Calu3 (cell line): Measurements from ENCODE around the gene ABCD2. TPM values are rescaled to one million over a fixed set of nuclear protein-coding genes. Genes with fewer than 3 reads are reported as not detected.
"Not testable (repeated sequence)": the region's sequence is repeated elsewhere in the genome, so short reads cannot be mapped to it uniquely, and the experiment has no call there.

Source experiments
- BruUV-seq: library from RNA; stranded (reverse); fragments of 400-500 nt; replicated peaks from 2 replicates; lab custom pipeline; 2021; lab: Mats Ljungman, UMichigan
- CTCF ChIA-PET: fragments of 300-600 bp; sonication (Branson Sonifier 250); formaldehyde crosslinking; loops from one replicate; lab custom pipeline; 2022; ENCODE audit warnings: antibody characterized with exemption; lab: Charles Lee
- DNase-seq: peaks from one replicate; pipeline ENCODE4 v3.0.0; 2022
- H3K27ac Mint-ChIP-seq: one replicate; pipeline ENCODE4 v1.8.0; 2022; ENCODE audit warnings: mixed read lengths; ENCODE audit not compliant: unreplicated experiment
- H3K27me3 Mint-ChIP-seq: one replicate; pipeline ENCODE4 v1.8.0; 2022; ENCODE audit warnings: mixed read lengths; ENCODE audit not compliant: unreplicated experiment
- H3K36me3 Mint-ChIP-seq: one replicate; pipeline ENCODE4 v1.8.0; 2022; ENCODE audit warnings: mild to moderate bottlenecking, moderate library complexity, mixed read lengths; ENCODE audit not compliant: insufficient read depth, unreplicated experiment
- H3K4me1 Mint-ChIP-seq: one replicate; pipeline ENCODE4 v1.8.0; 2022; ENCODE audit warnings: mild to moderate bottlenecking, low read depth, mixed read lengths; ENCODE audit not compliant: unreplicated experiment
- H3K4me3 Mint-ChIP-seq: one replicate; pipeline ENCODE4 v1.8.0; 2022; ENCODE audit warnings: mild to moderate bottlenecking, low read depth, moderate library complexity, mixed read lengths; ENCODE audit not compliant: unreplicated experiment
- H3K9me3 Mint-ChIP-seq: one replicate; pipeline ENCODE4 v1.8.0; 2022; ENCODE audit warnings: low read depth, mixed read lengths; ENCODE audit not compliant: unreplicated experiment
- CTCF ChIP-seq: fragments of 200-600 bp; IDR thresholded peaks from one replicate; pipeline ENCODE4 v1.8.0; 2022; ENCODE audit warnings: antibody characterized with exemption; ENCODE audit not compliant: unreplicated experiment
- intact Hi-C: fragments of 100-400 bp; cut with micrococcal nuclease; formaldehyde crosslinking; loops from one replicate; pipeline ENCODE4 v1.10.0; 2022; ENCODE audit not compliant: unreplicated experiment
- total RNA-seq: library from RNA; stranded (reverse); gene quantifications from 2 replicates; pipeline ENCODE4 v1.2.3, GENCODE V29; 2022

ABCD2 gene
- total RNA-seq, 1 experiment from 2014 or later, result not detected

DNA sequence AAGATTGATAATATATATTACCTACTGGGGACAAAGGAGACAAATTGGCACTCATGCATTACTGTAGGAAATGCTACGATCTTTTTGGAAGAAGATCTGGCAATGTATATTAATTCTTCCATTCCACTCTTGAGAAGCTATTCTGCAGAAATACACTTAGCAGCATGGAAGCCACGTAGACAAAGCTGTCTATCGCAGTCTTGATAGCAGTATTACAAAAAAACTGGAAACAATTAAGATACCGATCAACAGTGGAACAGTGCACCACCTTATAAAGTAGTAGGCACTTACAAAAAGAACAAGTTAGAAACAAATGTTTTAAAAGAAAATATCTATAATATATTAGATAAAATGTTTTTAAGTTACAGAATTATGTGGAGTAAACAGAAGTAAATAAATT lies 87.2 kb downstream of the ABCD2 start:
- intact Hi-C loops, result loop anchor here (10.0 kb wide), 3 partner anchors 102 to 218 kb away; no protein-coding TSS in a partner anchor
- H3K4me1 Mint-ChIP-seq, result peaks cover 10% of the 10 kb centered on the region
- CTCF ChIA-PET, result no interaction called here
- H3K9me3 Mint-ChIP-seq, result no peaks in the 10 kb centered on the region
- DNase-seq, result no peak
- no peak overlapping the region for H3K4me3 Mint-ChIP-seq
- no peaks in the 10 kb centered on the region for H3K36me3 Mint-ChIP-seq
- no TSS peak for BruUV-seq
- H3K27me3 Mint-ChIP-seq, result no peaks in the 10 kb centered on the region
- no peak for TF ChIP-seq CTCF
- no peak overlapping the region for H3K27ac Mint-ChIP-seq

GRCh38 chr12:39526974-39527373 lies 92.6 kb downstream of the ABCD2 start:
- H3K4me3 Mint-ChIP-seq, result no peak overlapping the region
- CTCF ChIA-PET, result no interaction called here
- no peak for DNase-seq
- intact Hi-C loops, result no loop called here
- H3K36me3 Mint-ChIP-seq, result no peaks in the 10 kb centered on the region
- H3K27me3 Mint-ChIP-seq, result no peaks in the 10 kb centered on the region
- H3K27ac Mint-ChIP-seq, result no peak overlapping the region
- no peak for TF ChIP-seq CTCF
- no peaks in the 10 kb centered on the region for H3K9me3 Mint-ChIP-seq
- no peaks in the 10 kb centered on the region for H3K4me1 Mint-ChIP-seq
- no TSS peak for BruUV-seq

DNA sequence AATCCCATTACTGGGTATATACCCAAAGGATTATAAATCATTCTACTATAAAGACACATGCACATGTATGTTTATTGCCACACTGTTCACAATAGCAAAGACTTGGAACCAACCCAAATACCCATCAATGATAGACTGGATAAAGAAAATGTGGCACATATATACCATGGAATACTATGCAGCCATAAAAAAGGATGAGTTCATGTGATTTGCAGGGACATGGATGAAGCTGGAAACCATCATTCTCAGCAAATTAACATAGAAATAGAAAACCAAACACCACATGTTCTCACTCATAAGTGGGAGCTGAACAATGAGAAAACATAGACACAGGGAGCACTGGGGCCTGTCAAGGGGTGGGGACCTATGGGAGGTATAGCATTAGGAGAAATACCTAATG lies 97.4 kb downstream of the ABCD2 start:
- H3K4me1 Mint-ChIP-seq, H3K27ac Mint-ChIP-seq, DNase-seq, intact Hi-C loops, H3K4me3 Mint-ChIP-seq, H3K36me3 Mint-ChIP-seq, CTCF ChIA-PET, H3K27me3 Mint-ChIP-seq, BruUV-seq, H3K9me3 Mint-ChIP-seq: not testable (repeated sequence)

- no TSS peak for BruUV-seq
- DNase-seq, result no peak
- intact Hi-C loops, result no loop called here
- Mint-ChIP-seq H3K27me3 (no peaks in the 10 kb centered on the region), H3K36me3 (no peaks in the 10 kb centered on the region), H3K4me3 (no peak overlapping the region), H3K4me1 (peaks cover 2% of the 10 kb centered on the region), H3K27ac (no peak overlapping the region), H3K9me3 (peaks cover 3% of the 10 kb centered on the region)
- TF ChIP-seq CTCF, result no peak
- CTCF ChIA-PET, result no interaction called here
Measured at GRCh38 chr12:39510001-39510400, 109.6 kb downstream of the ABCD2 start.

DNA sequence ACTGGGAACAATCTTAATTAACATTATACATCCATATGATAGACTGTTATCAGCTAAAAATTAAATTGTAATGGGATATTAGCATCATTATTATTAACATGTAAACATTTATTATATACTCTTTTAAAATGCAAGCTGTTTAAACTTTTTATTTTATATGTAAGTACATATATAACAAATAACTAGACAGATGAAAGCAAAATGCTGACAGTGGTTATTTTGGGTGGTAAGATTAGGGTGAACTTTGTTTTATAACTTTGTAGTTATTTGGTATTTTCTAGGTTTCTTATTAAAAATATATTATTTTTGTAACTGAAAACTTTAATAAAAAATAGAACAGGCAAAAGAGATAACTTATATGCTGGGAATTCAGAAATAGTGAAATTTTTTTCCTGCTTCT lies 114.0 kb downstream of the ABCD2 start:
- Mint-ChIP-seq H3K4me3 (no peak overlapping the region), H3K9me3 (no peaks in the 10 kb centered on the region), H3K27ac (no peak overlapping the region), H3K4me1 (peaks cover 11% of the 10 kb centered on the region), H3K27me3 (no peaks in the 10 kb centered on the region), H3K36me3 (no peaks in the 10 kb centered on the region)
- no peak for DNase-seq
- no peak for TF ChIP-seq CTCF
- no TSS peak for BruUV-seq
- intact Hi-C loops, result no loop called here
- CTCF ChIA-PET, result interaction anchor here (0.5 kb wide), 1 partner anchor 165 kb away, joined by 4 read pairs; no protein-coding TSS in a partner anchor
